Activated naive CD8-positive, alpha-beta T cell treated with anti-CD3 and anti-CD28 coated beads, Interleukin-2, amount 50 U/mL, for 16 hours (primary cell): ENCODE measurements around the gene QPRT.
"Not testable (repeated sequence)": the region's sequence is repeated elsewhere in the genome, so short reads cannot be mapped to it uniquely, and the experiment has no call there.

Experiments
- DNase-seq: peaks from one replicate; pipeline ENCODE4 v3.0.0-alpha.2; 2020; ENCODE audit warnings: low read depth, low spot score

QPRT gene

GRCh38 chr16:29719063-29719462 is 40.1 kb downstream of the QPRT start:
- DNase-seq: no peak

GRCh38 chr16:29720703-29721102 is 41.7 kb downstream of the QPRT start:
- no peak for DNase-seq

GRCh38 chr16:29721167-29721879 is 42.3 kb downstream of the QPRT start:
- DNase-seq: not testable (repeated sequence)

- DNase-seq: no peak
Observed at GRCh38 chr16:29726845-29727377, 47.9 kb downstream of the QPRT start.

- DNase-seq: no peak
Observed at GRCh38 chr16:29727452-29727851, 48.5 kb downstream of the QPRT start.

- DNase-seq: no peak
Observed at GRCh38 chr16:29729116-29729521, 50.1 kb downstream of the QPRT start.

GRCh38 chr16:29730649-29731048 is 51.7 kb downstream of the QPRT start:
- DNase-seq: no peak

- peak; percentile 67 for DNase-seq
Observed at GRCh38 chr16:29731768-29732601, 53.0 kb downstream of the QPRT start.

- no peak for DNase-seq
Observed at GRCh38 chr16:29734786-29735185, 55.8 kb downstream of the QPRT start.

- DNase-seq: no peak
Observed at GRCh38 chr16:29736112-29736511, 57.1 kb downstream of the QPRT start.

- no peak for DNase-seq
Observed at GRCh38 chr16:29736764-29737163, 57.8 kb downstream of the QPRT start.

- no peak for DNase-seq
Observed at GRCh38 chr16:29737713-29738112, 58.7 kb downstream of the QPRT start.

GRCh38 chr16:29738514-29738913 is 59.5 kb downstream of the QPRT start:
- DNase-seq: no peak

GRCh38 chr16:29739927-29740629 is 61.1 kb downstream of the QPRT start:
- not testable (repeated sequence) for DNase-seq

GRCh38 chr16:29740630-29741015 is 61.6 kb downstream of the QPRT start:
- DNase-seq: not testable (repeated sequence)

- DNase-seq: no peak
Observed at GRCh38 chr16:29742683-29743275, 63.8 kb downstream of the QPRT start.

GRCh38 chr16:29743475-29743826 is 64.5 kb downstream of the QPRT start:
- DNase-seq: no peak

GRCh38 chr16:29743827-29744531 is 65.0 kb downstream of the QPRT start:
- DNase-seq: no peak

- DNase-seq: no peak
Observed at GRCh38 chr16:29744541-29745101, 65.6 kb downstream of the QPRT start.

GRCh38 chr16:29745121-29745852 is 66.3 kb downstream of the QPRT start:
- DNase-seq: no peak
